RWPE1 (cell line): ENCODE data around the gene GTF2I.
"Not testable (repeated sequence)": the region's sequence is repeated elsewhere in the genome, so short reads cannot be mapped to it uniquely, and the experiment has no call there.

Experiments used
- CTCF ChIA-PET: fragments of 350-600 bp; sonication (Branson Sonifier 250); formaldehyde crosslinking; extraction: SDS; loops from one replicate; lab custom pipeline; 2021; lab: Yijun Ruan, JAX
- POLR2A ChIA-PET: fragments of 400-600 bp; formaldehyde crosslinking; extraction: SDS; loops from one replicate; lab custom pipeline; 2020; ENCODE audit warnings: antibody characterized with exemption; ENCODE audit not compliant: low non-redundant PET; lab: Yijun Ruan, JAX
- DNase-seq: peaks from one replicate; pipeline ENCODE4 v3.0.0; 2012; ENCODE audit warnings: low spot score
- H3K27ac ChIP-seq: fragments of 450-650 bp; 2 replicates; pipeline ENCODE4 v1.5.1; 2017
- TF ChIP-seq, protein P1 (sequence below): fragments of 450-650 bp; conservative IDR thresholded peaks from 2 replicates; pipeline ENCODE4 v1.5.1; 2017; ENCODE audit warnings: low read depth, mild to moderate bottlenecking

The GTF2I gene

DNA sequence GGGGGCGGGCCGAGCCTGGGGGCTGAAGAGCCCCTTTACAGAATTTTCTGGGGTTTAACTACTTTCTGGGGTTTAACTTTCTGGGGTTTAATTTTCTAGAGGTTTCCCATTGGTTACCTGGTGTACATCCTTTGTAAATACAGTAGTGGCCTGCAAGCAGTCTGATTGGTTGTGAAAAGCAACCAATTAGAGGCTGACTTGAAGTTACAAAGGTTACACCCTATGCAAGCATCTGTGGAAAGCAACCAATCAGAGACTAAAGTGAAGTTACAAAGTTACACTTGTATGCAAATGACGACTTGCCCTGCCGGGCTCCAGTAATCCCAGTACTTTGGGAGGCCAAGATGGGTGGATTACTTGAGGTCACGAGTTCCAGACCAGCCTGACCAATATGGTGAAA, 27.4 kb downstream of the GTF2I start:
- ChIA-PET POLR2A (no interaction called here), CTCF (interaction anchor here (1.1 kb wide), 1 partner anchor 16 kb away, joined by 5 read pairs; no protein-coding TSS in a partner anchor)
- no peak overlapping the region for H3K27ac ChIP-seq
- DNase-seq = no peak
- TF ChIP-seq, protein P1, sequence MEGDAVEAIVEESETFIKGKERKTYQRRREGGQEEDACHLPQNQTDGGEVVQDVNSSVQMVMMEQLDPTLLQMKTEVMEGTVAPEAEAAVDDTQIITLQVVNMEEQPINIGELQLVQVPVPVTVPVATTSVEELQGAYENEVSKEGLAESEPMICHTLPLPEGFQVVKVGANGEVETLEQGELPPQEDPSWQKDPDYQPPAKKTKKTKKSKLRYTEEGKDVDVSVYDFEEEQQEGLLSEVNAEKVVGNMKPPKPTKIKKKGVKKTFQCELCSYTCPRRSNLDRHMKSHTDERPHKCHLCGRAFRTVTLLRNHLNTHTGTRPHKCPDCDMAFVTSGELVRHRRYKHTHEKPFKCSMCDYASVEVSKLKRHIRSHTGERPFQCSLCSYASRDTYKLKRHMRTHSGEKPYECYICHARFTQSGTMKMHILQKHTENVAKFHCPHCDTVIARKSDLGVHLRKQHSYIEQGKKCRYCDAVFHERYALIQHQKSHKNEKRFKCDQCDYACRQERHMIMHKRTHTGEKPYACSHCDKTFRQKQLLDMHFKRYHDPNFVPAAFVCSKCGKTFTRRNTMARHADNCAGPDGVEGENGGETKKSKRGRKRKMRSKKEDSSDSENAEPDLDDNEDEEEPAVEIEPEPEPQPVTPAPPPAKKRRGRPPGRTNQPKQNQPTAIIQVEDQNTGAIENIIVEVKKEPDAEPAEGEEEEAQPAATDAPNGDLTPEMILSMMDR = no peak

DNA sequence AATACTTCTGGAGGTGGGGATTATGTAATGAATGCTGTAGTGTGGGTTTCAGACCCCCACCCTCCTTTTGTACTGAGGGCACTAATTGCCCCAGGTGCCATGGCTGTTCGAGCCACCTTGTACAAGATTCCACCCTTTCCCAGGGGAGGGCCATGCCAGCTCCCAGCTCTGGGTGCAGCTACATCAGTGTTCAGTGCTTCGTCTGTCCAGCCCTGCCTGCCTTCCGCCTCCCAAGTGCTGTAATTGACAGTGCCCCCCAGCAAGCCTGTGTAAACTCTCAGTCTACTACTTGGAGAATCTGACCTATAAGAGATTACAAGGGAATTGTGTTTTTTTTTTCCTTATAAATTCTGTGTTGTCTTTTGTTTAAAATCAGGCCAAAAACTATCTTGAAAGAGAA, 33.0 kb downstream of the GTF2I start:
- no peak for DNase-seq
- H3K27ac ChIP-seq = 0 out of 2 replicates have a peak overlapping the region, but pooled peaks have one; percentile 24
- ChIA-PET POLR2A (no interaction called here), CTCF (no interaction called here)
- TF ChIP-seq, protein P1 = no peak

GRCh38 chr7:74704419-74704818, 46.9 kb downstream of the GTF2I start:
- H3K27ac ChIP-seq, CTCF ChIA-PET, DNase-seq, POLR2A ChIA-PET: not testable (repeated sequence)

DNA sequence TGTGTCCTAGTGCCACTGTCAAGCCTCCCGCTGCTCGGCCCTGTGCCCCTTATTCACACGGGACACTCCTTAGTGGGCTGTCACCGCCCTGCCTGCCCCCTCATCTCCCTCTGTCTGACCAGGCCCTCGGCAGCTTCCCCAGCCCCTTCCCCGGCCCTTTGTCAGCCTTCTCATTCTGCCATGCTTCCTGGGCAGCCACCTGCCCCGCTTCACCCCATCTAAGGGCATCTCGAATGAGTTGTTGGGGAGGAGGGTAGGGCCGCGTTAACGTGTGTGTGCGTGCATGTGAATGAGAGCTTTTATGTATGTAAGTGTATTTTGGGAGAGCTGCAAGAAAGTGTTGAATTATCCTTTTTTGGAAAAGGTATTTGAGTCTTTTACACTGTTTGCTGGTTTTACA, 49.7 kb downstream of the GTF2I start:
- CTCF ChIA-PET = interaction anchor here (0.5 kb wide), 1 partner anchor 49 kb away, joined by 6 read pairs; no protein-coding TSS in a partner anchor
- POLR2A ChIA-PET = no interaction called here
- TF ChIP-seq, protein P1 = no peak
- no peak for DNase-seq
- H3K27ac ChIP-seq = no peak overlapping the region

- peak overlapping the region; percentile 26 for H3K27ac ChIP-seq
- ChIA-PET CTCF (no interaction called here), POLR2A (no interaction called here)
- TF ChIP-seq, protein P1 = no peak
- no peak for DNase-seq
Observed at GRCh38 chr7:74708569-74709275, 51.2 kb downstream of the GTF2I start.

DNA sequence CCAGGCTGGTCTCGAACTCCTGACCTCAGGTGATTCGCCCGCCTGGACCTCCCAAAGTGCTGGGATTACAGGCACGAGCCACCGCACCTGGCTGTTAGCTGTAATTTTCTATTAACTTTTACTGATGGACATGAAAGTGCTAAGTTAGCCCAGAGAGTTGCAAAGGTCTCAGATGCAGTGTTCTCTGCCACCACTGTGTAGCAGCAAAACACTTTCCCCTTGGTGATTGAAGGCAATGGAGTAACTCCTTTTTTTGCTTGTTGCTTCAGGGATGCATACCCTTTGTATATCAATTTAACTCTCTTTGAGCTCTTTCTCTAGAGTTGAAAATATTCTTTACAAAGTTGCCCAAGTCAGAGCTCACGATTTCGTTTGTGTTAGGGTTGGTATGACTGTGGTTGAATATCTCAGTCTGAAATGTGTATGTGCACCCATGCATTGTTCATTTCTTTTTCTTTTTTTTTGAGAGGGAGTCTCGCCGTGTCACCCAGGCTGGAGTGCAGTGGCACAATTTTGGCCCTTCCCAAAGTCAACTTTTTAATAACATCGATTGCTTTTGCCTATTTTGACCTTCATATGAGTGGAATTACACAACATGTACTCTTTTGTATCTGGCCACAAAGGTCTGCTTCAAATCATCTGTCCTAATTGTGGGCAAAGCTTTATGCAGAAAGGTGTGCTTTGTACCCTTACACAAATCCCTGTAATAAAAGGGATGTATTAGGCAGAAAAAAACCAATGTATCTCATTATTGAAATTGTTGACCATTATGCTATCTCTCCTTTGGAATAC, 52.6 kb downstream of the GTF2I start:
- TF ChIP-seq, protein P1 = no peak
- CTCF ChIA-PET = interaction anchor here (0.6 kb wide), 2 partner anchors 9 to 16 kb away, joined by 3 to 6 read pairs; no protein-coding TSS in a partner anchor
- POLR2A ChIA-PET = no interaction called here
- DNase-seq = no peak
- no peak overlapping the region for H3K27ac ChIP-seq
